GM18526 (cell line): ENCODE data around the gene TRIM34.

Source experiments
- POLR2A ChIP-seq: IDR thresholded peaks from 3 replicates; pipeline ENCODE4 v1.6.1; 2011; ENCODE audit not compliant: insufficient read length; ENCODE audit errors: extremely low read depth

Gene TRIM34, protein sequence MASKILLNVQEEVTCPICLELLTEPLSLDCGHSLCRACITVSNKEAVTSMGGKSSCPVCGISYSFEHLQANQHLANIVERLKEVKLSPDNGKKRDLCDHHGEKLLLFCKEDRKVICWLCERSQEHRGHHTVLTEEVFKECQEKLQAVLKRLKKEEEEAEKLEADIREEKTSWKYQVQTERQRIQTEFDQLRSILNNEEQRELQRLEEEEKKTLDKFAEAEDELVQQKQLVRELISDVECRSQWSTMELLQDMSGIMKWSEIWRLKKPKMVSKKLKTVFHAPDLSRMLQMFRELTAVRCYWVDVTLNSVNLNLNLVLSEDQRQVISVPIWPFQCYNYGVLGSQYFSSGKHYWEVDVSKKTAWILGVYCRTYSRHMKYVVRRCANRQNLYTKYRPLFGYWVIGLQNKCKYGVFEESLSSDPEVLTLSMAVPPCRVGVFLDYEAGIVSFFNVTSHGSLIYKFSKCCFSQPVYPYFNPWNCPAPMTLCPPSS

DNA sequence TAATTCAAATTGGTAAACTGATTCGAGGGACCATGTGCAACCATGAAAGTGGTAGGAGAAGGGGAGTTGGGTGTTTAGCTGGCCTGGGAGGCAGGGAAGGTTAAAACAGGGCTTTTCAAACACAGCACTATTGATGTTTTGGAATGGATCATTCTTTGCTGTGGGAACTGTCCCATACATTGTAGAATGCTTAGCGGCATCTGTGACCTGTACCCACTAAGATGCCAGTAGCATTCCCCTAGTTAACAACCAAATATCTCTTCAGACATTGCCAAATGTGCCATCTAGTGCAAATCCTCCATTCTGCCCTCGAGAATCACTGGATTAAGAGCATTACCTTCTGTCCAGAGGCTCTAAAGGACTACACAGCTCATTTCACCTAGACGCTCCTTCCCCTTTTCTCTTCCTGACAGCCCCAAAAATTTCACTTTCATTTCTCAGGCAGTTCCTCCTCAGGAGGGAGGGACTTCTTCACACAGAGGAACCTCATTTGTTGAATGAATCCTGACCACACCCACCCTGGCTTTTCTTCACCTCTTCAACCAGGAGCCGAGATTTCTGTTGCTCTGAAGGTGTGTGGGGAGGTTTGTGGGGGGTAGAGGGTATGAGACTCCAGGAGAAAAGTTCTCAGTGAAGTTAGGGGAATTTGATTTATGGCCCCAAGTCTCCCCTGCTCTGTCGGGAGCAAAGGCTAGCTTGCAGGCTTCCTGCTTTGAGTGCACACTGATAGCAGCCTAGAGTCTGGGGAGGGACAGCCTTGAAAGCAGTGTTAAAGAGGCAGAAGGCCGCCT lies at the start of gene TRIM34:
TSS of gene TRIM34 (plus strand) at position 513 of the 791 bp plus-strand sequence. CDS start 7,331 bp downstream, outside the sequence.
- TF ChIP-seq POLR2A = peak; percentile 71

DNA sequence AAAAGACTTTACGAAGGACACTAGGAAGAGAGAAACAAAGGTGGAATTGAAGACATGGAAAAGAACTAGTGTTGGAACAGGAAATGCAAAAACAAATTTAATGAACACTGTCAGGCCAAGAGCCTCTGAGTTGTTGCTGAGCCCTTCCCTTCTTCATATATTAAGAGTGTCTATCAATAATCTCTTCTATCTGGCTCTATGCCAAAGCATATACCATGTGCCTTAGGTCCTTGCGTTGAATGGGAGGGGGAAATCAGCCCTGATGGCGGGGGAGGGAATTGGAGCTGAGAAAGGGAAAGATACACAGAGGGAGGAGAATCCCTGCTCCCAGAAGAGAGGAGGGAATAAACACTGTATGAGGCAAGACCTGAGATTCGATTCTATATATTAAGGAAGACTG lies 49.6 kb upstream of the TRIM34 start:
- TF ChIP-seq POLR2A = no peak

DNA sequence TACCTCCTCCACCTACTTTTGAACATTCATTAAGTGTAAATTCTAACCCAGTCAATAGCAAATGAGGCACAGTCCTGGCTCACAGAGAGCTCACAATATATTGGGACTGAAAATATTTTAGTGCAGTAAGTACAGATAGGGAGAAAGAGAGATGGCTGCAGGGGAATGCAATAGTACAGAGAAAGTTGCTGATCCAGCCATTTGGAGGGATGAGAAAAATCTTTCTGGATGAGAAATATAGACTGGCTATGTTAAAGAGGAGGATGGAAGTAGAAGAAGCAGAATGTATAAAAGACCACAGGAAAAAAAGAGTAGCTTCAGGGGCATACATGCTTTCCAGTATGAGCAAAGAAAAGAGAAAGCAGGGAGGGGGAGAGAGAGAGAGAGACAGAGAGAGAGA lies 47.7 kb upstream of the TRIM34 start:
- TF ChIP-seq POLR2A = no peak

DNA sequence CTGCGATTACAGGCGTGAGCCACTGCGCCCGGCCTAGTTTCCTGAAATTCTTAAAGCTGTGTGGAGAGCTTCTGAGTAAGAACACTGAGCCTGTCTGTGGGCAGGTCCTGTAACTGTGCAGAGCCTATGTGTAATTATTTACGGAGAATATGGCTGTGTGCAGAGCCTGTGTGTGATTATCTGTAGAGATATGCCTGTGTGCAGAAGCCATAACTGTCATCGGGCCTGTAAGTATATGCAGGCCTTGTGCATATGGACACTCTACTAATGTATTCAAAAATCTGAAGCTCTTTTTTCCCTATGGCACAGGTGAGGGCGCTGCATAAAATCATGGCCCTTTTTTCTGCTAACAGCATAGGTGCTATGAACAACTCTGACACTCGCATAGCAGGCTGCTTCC lies 44.2 kb upstream of the TRIM34 start, which contains the start of gene OR52B6:
TSS of gene OR52B6 (plus strand) at position 301 of the 400 bp plus-strand sequence. CDS start at position 301, 0 bp downstream.
- TF ChIP-seq POLR2A = no peak

DNA sequence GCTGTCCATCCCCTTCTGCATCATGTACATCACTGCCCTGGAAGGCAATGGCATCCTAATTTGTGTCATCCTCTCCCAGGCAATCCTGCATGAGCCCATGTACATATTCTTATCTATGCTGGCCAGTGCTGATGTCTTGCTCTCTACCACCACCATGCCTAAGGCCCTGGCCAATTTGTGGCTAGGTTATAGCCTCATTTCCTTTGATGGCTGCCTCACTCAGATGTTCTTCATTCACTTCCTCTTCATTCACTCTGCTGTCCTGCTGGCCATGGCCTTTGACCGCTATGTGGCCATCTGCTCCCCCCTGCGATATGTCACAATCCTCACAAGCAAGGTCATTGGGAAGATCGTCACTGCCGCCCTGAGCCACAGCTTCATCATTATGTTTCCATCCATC lies 43.8 kb upstream of the TRIM34 start:
- TF ChIP-seq POLR2A = no peak

DNA sequence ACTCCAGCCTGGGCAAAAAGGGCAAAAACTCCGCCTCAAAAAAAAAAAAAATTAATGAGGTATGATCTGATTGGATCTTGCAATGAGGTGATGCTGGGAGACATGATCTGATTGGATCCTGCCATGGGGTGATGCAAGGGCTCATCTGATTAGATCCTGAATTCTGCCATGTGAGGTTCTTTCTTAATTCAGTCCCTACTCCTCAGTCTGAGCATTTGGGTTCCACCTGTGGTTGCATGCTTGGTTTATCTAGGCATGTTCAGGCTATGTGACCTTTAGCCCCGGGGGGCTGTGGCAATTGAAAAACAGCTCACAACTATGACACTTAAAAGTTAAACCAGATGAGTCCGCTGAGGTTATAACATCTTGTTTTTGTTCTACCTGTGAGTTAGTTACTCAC lies 33.2 kb upstream of the TRIM34 start:
- TF ChIP-seq POLR2A = no peak

DNA sequence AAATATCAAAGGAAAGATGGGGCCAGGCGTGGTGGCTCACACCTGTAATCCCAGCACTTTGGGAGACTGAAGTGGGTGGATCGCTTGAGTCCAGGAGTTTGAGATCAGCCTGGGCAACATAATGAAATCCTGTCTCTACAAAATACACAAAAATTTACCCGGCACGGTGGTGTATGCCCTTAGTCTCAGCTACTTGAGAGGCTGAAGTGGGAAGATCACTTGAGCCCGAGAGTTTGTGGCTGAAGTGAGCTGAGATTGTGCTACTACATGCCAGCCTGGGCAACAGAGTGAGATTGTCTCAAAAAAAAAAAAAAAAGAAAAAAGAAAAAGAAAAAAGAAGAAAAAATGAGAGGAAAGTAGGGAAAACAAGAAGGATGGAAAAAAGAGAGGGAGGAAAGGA lies 32.2 kb upstream of the TRIM34 start:
- TF ChIP-seq POLR2A = no peak

DNA sequence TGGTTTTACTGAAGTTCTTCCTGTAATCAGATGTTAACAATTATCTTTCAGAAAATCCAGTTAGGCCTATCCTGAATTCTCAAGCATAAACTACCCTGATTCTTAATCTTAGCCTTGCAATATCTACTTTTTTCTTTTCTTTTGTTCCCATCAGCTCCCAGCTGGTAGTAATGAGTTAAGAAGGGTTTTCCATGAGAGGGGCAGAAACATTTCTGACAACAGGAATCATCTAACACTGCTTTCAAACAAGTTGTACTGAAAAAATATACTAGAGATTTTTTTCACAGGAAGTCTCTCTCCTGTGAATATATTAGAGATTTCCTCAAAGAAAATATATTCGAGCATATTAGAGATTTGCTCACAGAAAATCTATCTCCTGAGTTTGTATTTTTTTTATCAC lies 31.7 kb upstream of the TRIM34 start:
- TF ChIP-seq POLR2A = no peak

DNA sequence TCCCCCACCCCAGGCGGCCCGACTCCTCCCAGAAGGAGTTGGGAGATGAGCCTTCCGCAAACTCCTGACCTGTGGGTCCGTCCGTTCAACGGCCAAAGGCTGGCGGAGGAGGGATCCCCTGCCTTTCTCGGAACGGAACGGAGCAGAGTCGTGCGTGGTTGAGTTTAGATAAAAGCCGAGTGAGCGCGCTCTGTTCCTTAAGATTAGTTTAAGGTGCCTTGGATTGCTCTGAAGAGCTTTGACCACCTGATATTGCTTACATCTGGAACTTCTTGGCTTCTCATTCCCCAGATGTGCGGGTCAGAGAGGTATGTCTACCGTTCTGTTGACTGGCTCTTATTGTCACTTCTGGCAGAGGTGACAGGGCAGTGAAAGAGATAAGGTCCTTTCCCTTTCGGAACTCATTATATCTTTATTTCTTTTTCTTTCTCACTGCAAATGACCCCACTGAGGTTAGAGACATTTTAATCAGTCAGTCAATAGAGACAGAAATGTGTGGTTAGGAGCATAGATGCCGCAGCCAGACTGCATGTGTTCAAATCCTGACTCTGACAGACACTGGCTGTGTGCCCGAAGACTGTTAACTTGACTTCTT lies 28.1 kb upstream of the TRIM34 start, which contains the start of gene TRIM6:
TSS of gene TRIM6 (plus strand) at position 31 of the 595 bp plus-strand sequence. CDS start at position 292, 261 bp downstream.
- no peak for TF ChIP-seq POLR2A

DNA sequence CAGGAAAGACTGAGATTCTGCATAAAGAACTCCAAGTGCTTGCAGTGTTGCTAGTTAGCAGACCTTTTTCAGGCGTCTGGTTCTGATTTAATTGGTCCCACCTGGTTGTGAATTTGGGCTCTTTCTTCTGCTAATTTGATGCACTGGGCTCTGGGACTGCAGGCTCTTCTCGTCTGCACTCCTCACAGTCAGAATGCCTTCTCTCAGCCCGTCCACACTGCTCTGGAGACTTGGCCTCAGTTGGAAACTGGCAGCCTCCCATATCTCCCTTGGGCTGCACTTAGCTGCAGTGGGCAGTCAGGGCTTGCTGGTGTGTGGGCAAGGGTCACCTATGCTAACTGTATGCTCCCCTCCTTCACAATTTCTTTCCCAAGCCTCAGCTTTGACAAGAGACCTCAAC lies 26.8 kb upstream of the TRIM34 start:
- no peak for TF ChIP-seq POLR2A

DNA sequence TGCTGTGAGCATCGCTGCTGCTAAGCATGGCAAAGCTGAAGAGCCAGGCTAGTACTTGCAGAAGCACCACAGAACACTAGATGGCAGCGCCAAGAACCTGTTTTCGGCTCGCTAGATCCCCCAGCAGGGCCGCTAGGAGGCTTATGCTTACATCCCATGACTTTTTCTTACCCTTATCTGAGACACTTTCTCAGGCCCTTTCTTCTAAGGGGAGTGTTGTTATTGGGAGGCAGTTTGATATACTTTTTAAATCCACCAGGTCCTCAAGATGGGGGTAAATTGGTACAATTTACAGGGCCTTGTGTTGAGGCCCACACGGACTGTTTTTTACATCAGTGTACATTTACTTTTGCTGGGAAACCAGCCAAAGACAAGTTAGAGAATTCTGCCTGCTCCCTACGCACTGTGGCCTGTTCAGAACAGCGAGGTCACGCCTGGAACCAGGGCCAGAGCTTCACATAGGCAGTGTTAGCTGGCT lies 24.4 kb upstream of the TRIM34 start:
- no peak for TF ChIP-seq POLR2A

DNA sequence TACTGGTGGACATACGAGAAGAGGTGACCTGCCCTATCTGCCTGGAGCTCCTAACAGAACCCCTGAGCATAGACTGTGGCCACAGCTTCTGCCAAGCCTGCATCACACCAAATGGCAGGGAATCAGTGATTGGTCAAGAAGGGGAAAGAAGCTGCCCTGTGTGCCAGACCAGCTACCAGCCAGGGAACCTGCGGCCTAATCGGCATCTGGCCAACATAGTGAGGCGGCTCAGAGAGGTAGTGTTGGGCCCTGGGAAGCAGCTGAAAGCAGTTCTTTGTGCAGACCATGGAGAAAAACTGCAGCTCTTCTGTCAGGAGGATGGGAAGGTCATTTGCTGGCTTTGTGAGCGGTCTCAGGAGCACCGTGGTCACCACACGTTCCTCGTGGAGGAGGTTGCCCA lies 21.5 kb upstream of the TRIM34 start:
- no peak for TF ChIP-seq POLR2A

DNA sequence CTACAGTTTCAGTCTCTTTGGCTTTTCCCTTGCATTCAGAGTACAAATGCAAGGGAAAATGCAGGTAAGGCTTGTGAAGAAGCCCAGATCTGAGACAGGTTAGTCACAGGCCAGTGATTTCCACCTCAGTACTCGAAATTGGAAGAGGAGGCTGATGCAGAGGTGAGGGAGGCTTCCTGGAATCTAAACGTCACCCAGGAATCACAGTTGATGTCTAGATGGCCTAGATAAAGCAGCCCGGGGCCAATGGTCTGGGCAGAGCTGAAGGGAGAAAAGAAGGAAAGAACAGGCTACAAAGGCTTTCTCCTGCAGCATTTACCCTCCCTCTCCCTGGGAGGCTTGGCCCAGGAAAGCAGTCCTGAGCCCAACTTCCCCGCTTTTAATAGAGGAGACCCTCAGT lies 19.9 kb upstream of the TRIM34 start:
- TF ChIP-seq POLR2A = no peak

DNA sequence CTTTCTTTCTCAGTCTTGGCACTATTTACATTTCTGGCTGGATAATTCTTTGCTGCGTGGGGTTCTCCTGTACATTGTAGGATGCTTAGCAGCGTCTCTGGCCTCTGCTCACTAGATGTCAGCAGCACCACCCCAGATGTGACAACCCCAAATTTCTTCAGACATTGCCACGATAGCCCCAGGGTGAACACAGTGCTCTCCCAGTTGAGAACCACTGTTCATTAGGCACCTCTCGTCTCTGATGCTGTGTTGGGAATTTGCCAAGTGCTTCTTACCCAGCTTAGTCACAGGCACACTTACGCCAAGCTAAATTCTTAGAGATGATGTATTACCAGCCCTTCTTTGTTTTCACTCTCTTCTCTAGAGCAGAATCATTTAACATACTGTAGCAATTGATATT lies 19.0 kb upstream of the TRIM34 start:
- no peak for TF ChIP-seq POLR2A

DNA sequence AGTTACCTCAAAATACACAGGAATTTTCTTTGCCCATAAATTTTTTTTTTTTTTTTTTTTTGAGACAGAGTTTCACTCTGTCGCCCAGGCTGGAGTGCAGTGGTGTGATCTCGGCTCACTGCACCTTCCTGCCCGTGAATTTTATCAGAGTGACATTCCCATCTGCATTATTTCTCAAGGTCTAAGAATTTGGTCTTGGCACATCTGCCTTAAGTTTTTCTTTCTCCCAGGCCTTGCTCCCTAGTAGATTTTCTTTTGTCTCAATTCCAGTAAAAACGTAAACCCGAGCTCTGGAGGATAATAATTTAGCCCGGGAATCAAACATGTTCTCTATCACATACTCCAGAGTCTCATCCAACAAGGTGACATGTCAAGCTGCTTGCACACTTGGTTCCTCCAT lies 16.0 kb upstream of the TRIM34 start:
- no peak for TF ChIP-seq POLR2A
